OCI-LY3 (cell line): ENCODE data around the gene TUBG1.

ENCODE experiments used
- EZH2phosphoT487 ChIP-seq: fragments of 200-600 bp; shearing (Covaris generic); IDR thresholded peaks from 2 replicates; pipeline ENCODE4 v1.6.1; 2018; ENCODE audit warnings: antibody characterized with exemption, mixed run types, low read depth
- TF ChIP-seq, protein P1 (sequence below): fragments of 200-600, 300-600 bp; sonication (generic); IDR thresholded peaks from 2 replicates; pipeline ENCODE4 v1.5.1; 2014; ENCODE audit warnings: antibody characterized with exemption, low read length, low read depth

DNA sequence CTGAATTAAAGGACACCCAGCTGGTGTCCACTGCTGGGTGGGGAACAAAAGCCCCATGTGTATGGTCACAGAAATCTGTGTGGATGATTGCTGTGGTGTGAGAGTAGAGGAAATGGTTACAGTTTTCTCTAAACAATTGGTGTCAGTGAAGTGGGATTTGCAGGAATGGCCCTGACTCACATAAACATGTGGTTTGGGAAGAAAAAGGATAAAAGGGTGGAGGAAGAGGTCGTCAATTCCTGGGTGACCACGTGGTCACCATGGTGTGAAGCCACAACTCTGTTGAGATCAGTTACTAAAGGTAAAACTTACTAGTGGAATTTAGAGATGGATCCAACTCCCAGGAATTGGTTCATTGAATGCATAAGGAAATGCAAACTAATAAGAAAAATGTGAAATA, 46.0 kb downstream of the TUBG1 start:
- TF ChIP-seq, protein P1, sequence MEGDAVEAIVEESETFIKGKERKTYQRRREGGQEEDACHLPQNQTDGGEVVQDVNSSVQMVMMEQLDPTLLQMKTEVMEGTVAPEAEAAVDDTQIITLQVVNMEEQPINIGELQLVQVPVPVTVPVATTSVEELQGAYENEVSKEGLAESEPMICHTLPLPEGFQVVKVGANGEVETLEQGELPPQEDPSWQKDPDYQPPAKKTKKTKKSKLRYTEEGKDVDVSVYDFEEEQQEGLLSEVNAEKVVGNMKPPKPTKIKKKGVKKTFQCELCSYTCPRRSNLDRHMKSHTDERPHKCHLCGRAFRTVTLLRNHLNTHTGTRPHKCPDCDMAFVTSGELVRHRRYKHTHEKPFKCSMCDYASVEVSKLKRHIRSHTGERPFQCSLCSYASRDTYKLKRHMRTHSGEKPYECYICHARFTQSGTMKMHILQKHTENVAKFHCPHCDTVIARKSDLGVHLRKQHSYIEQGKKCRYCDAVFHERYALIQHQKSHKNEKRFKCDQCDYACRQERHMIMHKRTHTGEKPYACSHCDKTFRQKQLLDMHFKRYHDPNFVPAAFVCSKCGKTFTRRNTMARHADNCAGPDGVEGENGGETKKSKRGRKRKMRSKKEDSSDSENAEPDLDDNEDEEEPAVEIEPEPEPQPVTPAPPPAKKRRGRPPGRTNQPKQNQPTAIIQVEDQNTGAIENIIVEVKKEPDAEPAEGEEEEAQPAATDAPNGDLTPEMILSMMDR, result no peak
- TF ChIP-seq EZH2phosphoT487, result no peak
